Measurements from ENCODE around the gene HEATR5A. TPM values are rescaled to one million over a fixed set of nuclear protein-coding genes. Genes with fewer than 3 reads are reported as not detected.
A peak's percentile ranks its signal among the peaks of the same experiment; 100 is the strongest.

The HEATR5A gene
- total RNA-seq, 4 donors from 2014 or later = 22.9 to 32.0 (median 25.8) TPM

DNA sequence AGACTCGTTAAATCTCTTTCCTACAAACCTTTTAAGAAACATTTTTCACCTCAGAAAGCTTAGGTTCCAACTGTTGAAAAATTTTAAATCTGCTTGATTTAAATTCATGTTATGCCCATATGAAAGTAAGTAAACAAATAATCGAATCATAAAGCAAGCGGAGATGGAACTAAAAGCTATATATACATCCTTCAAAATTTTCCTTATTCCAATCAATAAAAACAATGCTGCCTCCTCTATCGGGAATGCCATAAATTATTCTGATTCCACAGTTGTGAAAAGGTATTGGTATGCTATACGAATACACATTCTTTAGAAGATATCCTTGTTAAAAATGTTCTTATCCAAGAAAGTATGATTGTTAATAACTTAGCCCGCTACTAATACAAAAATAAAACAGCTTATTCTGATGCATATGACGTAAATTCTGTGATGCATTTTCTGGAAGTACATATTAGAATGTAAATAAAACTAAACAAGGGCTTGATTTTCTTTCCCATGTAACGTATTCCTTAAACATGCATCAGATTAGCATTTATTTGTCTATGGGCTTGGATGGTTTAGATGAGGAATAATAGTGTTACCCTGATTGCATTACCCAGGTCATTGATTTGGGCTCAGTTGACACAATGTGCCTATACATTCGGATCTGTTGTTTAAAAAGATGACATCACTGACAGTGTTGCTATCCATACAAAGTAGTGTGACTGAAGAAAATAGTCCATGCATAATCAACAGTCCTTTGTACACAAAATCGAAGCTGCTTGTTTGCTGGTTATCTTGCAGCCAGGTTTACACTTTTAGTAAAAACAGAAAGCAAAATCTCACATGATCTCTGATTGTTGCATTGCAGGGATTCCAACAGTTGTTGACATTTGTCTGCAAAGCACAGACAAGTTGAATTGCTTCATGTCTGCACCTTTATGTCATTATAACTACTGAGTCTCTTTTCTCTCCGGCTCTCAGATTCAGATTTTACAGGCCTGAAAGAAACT, 37.6 kb upstream of the HEATR5A start:
- TF ChIP-seq, protein P1, sequence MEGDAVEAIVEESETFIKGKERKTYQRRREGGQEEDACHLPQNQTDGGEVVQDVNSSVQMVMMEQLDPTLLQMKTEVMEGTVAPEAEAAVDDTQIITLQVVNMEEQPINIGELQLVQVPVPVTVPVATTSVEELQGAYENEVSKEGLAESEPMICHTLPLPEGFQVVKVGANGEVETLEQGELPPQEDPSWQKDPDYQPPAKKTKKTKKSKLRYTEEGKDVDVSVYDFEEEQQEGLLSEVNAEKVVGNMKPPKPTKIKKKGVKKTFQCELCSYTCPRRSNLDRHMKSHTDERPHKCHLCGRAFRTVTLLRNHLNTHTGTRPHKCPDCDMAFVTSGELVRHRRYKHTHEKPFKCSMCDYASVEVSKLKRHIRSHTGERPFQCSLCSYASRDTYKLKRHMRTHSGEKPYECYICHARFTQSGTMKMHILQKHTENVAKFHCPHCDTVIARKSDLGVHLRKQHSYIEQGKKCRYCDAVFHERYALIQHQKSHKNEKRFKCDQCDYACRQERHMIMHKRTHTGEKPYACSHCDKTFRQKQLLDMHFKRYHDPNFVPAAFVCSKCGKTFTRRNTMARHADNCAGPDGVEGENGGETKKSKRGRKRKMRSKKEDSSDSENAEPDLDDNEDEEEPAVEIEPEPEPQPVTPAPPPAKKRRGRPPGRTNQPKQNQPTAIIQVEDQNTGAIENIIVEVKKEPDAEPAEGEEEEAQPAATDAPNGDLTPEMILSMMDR (IDR thresholded peaks at IDR 0.05) = peak in 1 of 5 experiments; percentile 5
- no peak for TF ChIP-seq EP300 (IDR thresholded peaks at IDR 0.05)
- Histone ChIP-seq H3K4me3 (peak overlapping the region; percentile 64 to 95 (median 78)), H3K4me1 (peaks cover 0 to 39% (median 5%) of the 10 kb centered on the region in 4 donors), H3K36me3 (no peaks in the 10 kb centered on the region), H3K27me3 (no peaks in the 10 kb centered on the region), H3K27ac (peak overlapping the region; percentile 72 to 94 (median 85)), H3K9me3 (no peaks in the 10 kb centered on the region)
- WGBS, 2 donors = 33 to 35% methylated on average over 11 of the region's 11 CpGs
- DNase-seq (ENCODE audit: low spot score in 2 of 2) = no peak

DNA sequence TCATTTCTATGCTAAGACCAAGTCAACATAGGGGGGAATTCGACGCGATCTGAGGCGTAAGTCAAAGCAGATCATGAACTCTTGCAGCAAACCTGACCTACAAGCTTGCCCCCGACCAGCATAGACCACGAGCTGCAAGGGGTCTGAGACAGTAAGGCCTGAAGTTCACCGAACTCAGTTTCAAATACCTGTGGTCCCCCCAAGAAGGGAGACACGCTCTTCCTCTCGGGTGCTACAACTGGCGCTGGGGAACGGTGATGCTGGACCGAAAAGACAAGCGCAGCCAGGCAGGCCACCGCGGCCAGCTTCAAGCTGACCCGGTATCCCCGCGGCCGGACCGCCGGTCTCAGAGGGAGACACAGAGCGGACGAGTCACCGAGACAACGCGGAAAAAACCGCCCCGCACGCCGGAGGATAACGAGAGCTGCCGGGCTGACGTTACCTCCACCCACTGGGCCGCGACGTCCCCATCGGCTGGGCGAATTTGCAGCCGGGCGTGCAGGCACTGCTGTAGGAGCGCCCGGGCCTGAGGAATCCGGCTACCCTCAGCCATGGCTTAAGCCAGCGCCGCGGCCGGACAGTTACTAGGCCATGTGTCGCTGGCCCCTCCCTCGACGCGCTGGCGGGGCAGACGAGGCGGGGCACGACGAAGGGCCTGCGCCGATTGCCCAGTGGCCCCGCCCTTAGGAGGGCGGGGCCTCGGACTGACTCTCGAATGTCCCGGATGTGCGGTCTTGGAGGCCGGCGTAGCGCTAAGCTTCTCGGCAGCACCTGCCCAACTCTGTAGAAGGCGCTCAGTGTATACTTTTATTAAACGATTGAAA, 36.7 kb upstream of the HEATR5A start, which contains the start of gene DTD2:
DTD2 (minus strand) TSS at position 666 of the 824 bp plus-strand sequence; CDS start at position 553, 113 bp downstream.
- H3K4me1 ChIP-seq = peaks cover 0 to 39% (median 5%) of the 10 kb centered on the region in 4 donors
- H3K9me3 ChIP-seq = no peaks in the 10 kb centered on the region
- H3K27me3 ChIP-seq = no peaks in the 10 kb centered on the region
- peak; percentile 92 to 93 for DNase-seq (ENCODE audit: low spot score in 2 of 2)
- H3K4me3 ChIP-seq = peak within 1 kb of the TSS; percentile 64 to 95 (median 78)
- WGBS, 2 donors = 0% methylated on average over 54 to 65 of the region's 70 CpGs
- TF ChIP-seq POLR2A (IDR thresholded peaks at IDR 0.05) (peak; percentile 73 to 96), EP300 (IDR thresholded peaks at IDR 0.05) (peak; percentile 82 to 95)
- TF ChIP-seq, protein P1 (IDR thresholded peaks at IDR 0.05) = peak in 1 of 5 experiments; percentile 17
- H3K27ac ChIP-seq = peak within 1 kb of the TSS; percentile 83 to 97 (median 90)
- peaks cover 0 to 9% (median 0%) of the 10 kb centered on the region in 3 donors for H3K36me3 ChIP-seq

DNA sequence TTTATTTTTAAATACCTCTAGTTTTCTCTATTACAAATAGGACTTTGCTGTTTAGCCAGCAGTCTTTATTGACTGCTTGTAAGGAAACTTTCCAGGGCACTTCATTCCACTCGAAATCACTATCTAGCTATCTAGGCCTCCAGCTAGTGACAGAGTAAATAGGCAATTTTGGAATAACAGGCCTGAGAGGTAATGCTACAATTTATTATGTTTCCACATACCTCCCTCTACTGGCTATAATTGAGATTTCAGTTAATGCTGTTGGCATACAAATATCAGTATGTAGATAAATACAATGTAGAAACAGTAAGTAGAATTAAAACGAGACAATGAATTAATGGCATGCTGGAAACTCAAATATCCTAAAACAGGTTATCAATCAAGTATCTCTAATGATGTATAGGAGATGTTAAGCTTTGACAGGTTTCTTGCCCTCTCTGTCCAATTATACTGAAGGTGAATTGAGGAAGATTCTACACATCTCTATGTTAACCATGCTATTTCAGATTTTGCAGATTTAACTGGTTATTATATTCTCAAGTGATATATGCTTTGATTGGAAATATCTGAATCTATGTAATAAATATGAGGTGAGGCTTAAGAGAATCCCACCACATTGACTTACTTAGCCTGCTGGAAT, 29.7 kb upstream of the HEATR5A start:
- no peaks in the 10 kb centered on the region for H3K27me3 ChIP-seq
- WGBS, 2 donors = 24 to 37% methylated on average over 2 of the region's 2 CpGs
- no peak for DNase-seq (ENCODE audit: low spot score in 2 of 2)
- peaks cover 0 to 59% (median 0%) of the 10 kb centered on the region in 3 donors for H3K36me3 ChIP-seq
- no peaks in the 10 kb centered on the region for H3K9me3 ChIP-seq
- H3K4me3 ChIP-seq = no peak overlapping the region
- TF ChIP-seq, protein P1 (IDR thresholded peaks at IDR 0.05) = peak; percentile 39 to 59 (median 48)
- TF ChIP-seq POLR2A (IDR thresholded peaks at IDR 0.05) = no peak
- peak overlapping the region in 1 of 4 donors; percentile 10 for H3K27ac ChIP-seq
- H3K4me1 ChIP-seq = peaks cover 0 to 30% (median 0%) of the 10 kb centered on the region in 4 donors

DNA sequence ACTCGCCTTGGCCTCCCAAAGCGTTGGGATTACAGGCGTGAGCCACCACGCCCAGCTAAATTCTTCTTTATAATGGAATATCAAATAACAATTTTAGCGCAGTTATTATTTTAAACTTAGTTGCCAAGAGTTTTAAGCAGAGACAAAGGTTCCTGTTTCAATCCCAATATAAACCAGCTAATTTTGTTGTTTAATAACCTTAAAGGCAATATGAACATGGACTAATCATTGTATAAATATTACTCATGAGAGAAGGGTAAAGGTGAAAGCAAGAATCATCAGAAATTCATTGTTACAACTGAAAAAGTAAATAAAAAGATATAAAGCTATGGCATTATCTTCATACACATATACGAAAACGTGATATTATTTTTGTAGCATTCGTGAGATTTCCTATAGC, 28.8 kb upstream of the HEATR5A start:
- Histone ChIP-seq H3K4me1 (peaks cover 0 to 21% (median 0%) of the 10 kb centered on the region in 4 donors), H3K4me3 (no peak overlapping the region), H3K9me3 (no peaks in the 10 kb centered on the region), H3K27me3 (no peaks in the 10 kb centered on the region), H3K36me3 (peaks cover 0 to 61% (median 0%) of the 10 kb centered on the region in 3 donors), H3K27ac (no peak overlapping the region)
- no peak for DNase-seq (ENCODE audit: low spot score in 2 of 2)
- TF ChIP-seq POLR2A (IDR thresholded peaks at IDR 0.05) = no peak
- TF ChIP-seq, protein P1 (IDR thresholded peaks at IDR 0.05) = no peak
- no peak for TF ChIP-seq EP300 (IDR thresholded peaks at IDR 0.05)
- WGBS, 2 donors = 76 to 80% methylated on average over 8 of the region's 8 CpGs

All from tibial nerve (tissue), 4 donors.